Measurements from ENCODE around the gene MAP7D1. TPM values are rescaled to one million over a fixed set of nuclear protein-coding genes. Genes with fewer than 3 reads are reported as not detected.
A peak's percentile ranks its signal among the peaks of the same experiment; 100 is the strongest.

MAP7D1 gene
- total and polyA plus RNA-seq, 2 of the 13 experiments (the other 11 are each of a cell fraction or from before 2014, with no cell fraction given), result 5.6 to 7.2 TPM

DNA sequence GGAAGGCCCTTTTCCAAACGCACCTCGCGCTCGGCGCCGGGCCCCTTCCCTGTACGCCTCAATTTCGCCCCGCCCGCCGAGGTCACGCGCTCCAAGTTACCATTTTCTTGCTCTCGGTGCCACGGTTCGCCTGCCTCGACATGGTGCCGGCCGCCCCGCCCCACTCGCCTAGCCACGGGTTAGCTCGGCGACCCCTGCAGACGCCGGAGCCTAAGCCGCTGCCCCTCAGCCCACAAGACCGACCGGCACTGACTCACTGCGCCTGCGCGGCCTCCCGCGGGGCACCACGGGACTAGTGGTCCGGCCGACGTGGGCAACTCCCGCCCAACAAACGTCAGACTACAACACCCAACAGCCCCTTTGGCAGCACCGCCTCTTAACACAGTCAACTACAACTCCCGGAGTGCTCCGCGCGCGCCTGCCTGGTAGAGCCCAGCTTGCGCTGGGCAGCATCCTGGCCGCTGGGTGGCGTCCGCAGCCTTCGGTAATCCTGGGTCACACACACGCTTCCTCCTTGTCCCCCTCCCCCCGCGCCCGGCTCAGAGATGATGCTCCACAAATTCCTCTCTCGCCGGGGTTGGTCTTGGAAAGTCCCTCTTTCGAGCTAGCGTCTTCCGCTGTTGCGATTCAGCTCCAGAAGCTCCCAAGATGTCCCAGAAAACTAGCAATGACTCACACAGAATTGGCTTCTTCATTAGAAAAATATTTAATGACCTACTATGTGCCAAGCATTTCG, 6.6 kb upstream of the MAP7D1 start, which contains the start of gene TRAPPC3 (continued):
- TF ChIP-seq ZNF747 (CRISPR knock-in tag; IDR thresholded peaks at IDR 0.05; ENCODE audit: borderline replicate concordance) (peak; percentile 64; the same call in 1 of the 2 replicates), BRD4 (CRISPR knock-in tag; IDR thresholded peaks at IDR 0.05) (peak; percentile 15; the same call in 1 of the 2 replicates), ZNF7 (CRISPR knock-in tag; IDR thresholded peaks at IDR 0.05) (no peak), KLF11 (CRISPR knock-in tag; IDR thresholded peaks at IDR 0.05) (no peak), EP300 (IDR thresholded peaks at IDR 0.05; ENCODE audit: low read depth in 2 of 2, low read length in 2 of 2) (no peak), EP300 (CRISPR knock-in tag; IDR thresholded peaks at IDR 0.05; ENCODE audit: borderline replicate concordance) (no peak), PHF21A (CRISPR knock-in tag; IDR thresholded peaks at IDR 0.05) (peak; percentile 3; the same call in 1 of the 2 replicates), ZNF83 (CRISPR knock-in tag; IDR thresholded peaks at IDR 0.05; ENCODE audit: borderline replicate concordance) (no peak), ARNT2 (CRISPR knock-in tag; IDR thresholded peaks at IDR 0.05; ENCODE audit: low read depth) (peak; percentile 46), ZKSCAN5 (CRISPR knock-in tag; IDR thresholded peaks at IDR 0.05) (no peak), MED13 (CRISPR knock-in tag; IDR thresholded peaks at IDR 0.05) (no peak), TAF15 (IDR thresholded peaks at IDR 0.05; ENCODE audit: low read depth, low read length, poor library complexity, severe bottlenecking) (no peak)
- TF ChIP-seq, protein P1, sequence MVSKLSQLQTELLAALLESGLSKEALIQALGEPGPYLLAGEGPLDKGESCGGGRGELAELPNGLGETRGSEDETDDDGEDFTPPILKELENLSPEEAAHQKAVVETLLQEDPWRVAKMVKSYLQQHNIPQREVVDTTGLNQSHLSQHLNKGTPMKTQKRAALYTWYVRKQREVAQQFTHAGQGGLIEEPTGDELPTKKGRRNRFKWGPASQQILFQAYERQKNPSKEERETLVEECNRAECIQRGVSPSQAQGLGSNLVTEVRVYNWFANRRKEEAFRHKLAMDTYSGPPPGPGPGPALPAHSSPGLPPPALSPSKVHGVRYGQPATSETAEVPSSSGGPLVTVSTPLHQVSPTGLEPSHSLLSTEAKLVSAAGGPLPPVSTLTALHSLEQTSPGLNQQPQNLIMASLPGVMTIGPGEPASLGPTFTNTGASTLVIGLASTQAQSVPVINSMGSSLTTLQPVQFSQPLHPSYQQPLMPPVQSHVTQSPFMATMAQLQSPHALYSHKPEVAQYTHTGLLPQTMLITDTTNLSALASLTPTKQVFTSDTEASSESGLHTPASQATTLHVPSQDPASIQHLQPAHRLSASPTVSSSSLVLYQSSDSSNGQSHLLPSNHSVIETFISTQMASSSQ (IDR thresholded peaks at IDR 0.05; ENCODE audit: low read depth), result no peak
- TF ChIP-seq, protein P1 (CRISPR knock-in tag; IDR thresholded peaks at IDR 0.05; ENCODE audit: borderline replicate concordance), result peak; percentile 62; the same call in 1 of the 2 replicates
- TF ChIP-seq, protein P2, sequence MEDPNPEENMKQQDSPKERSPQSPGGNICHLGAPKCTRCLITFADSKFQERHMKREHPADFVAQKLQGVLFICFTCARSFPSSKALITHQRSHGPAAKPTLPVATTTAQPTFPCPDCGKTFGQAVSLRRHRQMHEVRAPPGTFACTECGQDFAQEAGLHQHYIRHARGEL (CRISPR knock-in tag; IDR thresholded peaks at IDR 0.05), result no peak
- TF ChIP-seq, protein P3, sequence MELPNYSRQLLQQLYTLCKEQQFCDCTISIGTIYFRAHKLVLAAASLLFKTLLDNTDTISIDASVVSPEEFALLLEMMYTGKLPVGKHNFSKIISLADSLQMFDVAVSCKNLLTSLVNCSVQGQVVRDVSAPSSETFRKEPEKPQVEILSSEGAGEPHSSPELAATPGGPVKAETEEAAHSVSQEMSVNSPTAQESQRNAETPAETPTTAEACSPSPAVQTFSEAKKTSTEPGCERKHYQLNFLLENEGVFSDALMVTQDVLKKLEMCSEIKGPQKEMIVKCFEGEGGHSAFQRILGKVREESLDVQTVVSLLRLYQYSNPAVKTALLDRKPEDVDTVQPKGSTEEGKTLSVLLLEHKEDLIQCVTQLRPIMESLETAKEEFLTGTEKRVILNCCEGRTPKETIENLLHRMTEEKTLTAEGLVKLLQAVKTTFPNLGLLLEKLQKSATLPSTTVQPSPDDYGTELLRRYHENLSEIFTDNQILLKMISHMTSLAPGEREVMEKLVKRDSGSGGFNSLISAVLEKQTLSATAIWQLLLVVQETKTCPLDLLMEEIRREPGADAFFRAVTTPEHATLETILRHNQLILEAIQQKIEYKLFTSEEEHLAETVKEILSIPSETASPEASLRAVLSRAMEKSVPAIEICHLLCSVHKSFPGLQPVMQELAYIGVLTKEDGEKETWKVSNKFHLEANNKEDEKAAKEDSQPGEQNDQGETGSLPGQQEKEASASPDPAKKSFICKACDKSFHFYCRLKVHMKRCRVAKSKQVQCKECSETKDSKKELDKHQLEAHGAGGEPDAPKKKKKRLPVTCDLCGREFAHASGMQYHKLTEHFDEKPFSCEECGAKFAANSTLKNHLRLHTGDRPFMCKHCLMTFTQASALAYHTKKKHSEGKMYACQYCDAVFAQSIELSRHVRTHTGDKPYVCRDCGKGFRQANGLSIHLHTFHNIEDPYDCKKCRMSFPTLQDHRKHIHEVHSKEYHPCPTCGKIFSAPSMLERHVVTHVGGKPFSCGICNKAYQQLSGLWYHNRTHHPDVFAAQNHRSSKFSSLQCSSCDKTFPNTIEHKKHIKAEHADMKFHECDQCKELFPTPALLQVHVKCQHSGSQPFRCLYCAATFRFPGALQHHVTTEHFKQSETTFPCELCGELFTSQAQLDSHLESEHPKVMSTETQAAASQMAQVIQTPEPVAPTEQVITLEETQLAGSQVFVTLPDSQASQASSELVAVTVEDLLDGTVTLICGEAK (IDR thresholded peaks at IDR 0.05), result no peak
- TF ChIP-seq, protein P3 (CRISPR knock-in tag; IDR thresholded peaks at IDR 0.05), result peak; percentile 82; the same call in 1 of the 2 replicates
